ENCODE results near the gene HOXC10. TPM values are rescaled to one million over a fixed set of nuclear protein-coding genes. Genes with fewer than 3 reads are reported as not detected.

Gene HOXC10
- total RNA-seq, 2 donors from 2014 or later = not detected

GRCh38 chr12:54007538-54008259 is 22.8 kb downstream of the HOXC10 start:
- intact Hi-C loops (cut with DNase I, micrococcal nuclease) = loop anchor here (5.0 kb wide), 2 partner anchors 185 to 190 kb away; no protein-coding TSS in a partner anchor
- DNase-seq (no peak), ATAC-seq (no peak)

GRCh38 chr12:54008260-54008552 is 23.3 kb downstream of the HOXC10 start:
- ATAC-seq = no peak
- DNase-seq = no peak
- intact Hi-C loops (cut with DNase I, micrococcal nuclease) = loop anchor here (5.0 kb wide), 2 partner anchors 184 to 189 kb away; no protein-coding TSS in a partner anchor

DNA sequence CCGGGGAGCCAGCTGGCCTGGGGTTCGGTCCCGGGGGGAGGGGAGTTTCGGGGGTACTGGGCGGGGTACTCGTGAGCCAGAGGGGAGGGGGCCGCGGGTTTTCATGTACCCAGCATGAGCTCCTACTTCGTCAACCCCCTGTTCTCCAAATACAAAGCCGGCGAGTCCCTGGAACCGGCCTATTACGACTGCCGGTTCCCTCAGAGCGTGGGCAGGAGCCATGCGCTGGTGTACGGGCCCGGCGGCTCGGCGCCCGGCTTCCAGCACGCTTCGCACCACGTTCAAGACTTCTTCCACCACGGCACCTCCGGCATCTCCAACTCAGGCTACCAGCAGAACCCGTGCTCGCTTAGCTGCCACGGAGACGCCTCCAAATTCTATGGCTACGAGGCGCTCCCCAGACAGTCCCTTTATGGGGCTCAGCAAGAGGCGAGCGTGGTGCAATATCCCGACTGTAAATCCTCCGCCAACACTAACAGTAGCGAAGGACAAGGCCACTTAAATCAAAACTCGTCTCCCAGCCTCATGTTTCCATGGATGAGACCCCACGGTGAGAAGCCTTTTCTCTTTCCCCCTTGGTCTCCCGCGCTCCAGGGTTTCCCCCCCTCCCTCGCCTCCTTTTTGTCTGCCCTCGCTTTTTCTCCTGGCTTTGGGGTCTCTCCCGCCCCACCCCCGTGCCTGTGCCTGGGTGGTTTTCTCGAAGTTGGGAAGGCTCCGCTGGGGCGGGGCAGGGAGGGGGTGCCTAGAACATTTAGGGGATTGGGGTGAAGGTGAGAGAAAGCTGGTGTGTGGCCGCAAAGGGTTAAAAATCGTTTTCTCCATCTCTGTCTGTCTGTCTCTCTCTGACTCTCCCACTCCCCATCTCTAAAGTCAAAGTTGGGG is 24.5 kb downstream of the HOXC10 start:
- ATAC-seq = no peak

GRCh38 chr12:54010053-54010971 is 25.4 kb downstream of the HOXC10 start:
- ATAC-seq (no peak), DNase-seq (no peak)
- intact Hi-C loops (cut with DNase I, micrococcal nuclease) = no loop called here

More for the DNA sequence above, 24.5 kb downstream of the HOXC10 start:
- intact Hi-C loops (cut with DNase I, micrococcal nuclease) = loop anchor here (5.0 kb wide), 2 partner anchors 183 to 188 kb away; no protein-coding TSS in a partner anchor
- DNase-seq = no peak

- intact Hi-C loops (cut with DNase I, micrococcal nuclease) = no loop called here
- no peak for DNase-seq
These were observed 26.2 kb downstream of the HOXC10 start for GRCh38 chr12:54010972-54011664.

GRCh38 chr12:54011665-54012532 is 27.0 kb downstream of the HOXC10 start:
- no peak for DNase-seq
- intact Hi-C loops (cut with DNase I, micrococcal nuclease) = no loop called here

More at GRCh38 chr12:54010972-54011664, 26.2 kb downstream of the HOXC10 start:
- ATAC-seq = peak; percentile 52

GRCh38 chr12:54012631-54013409 is 27.9 kb downstream of the HOXC10 start:
- DNase-seq (no peak), ATAC-seq (no peak)
- intact Hi-C loops (cut with DNase I, micrococcal nuclease) = no loop called here

More at GRCh38 chr12:54011665-54012532, 27.0 kb downstream of the HOXC10 start:
- ATAC-seq = no peak

GRCh38 chr12:54014377-54015017 is 29.6 kb downstream of the HOXC10 start:
- DNase-seq = no peak
- no peak for ATAC-seq
- intact Hi-C loops (cut with DNase I, micrococcal nuclease) = no loop called here

GRCh38 chr12:54015018-54015931 is 30.3 kb downstream of the HOXC10 start:
- intact Hi-C loops (cut with DNase I, micrococcal nuclease) = no loop called here
- DNase-seq = no peak
- ATAC-seq = no peak

DNA sequence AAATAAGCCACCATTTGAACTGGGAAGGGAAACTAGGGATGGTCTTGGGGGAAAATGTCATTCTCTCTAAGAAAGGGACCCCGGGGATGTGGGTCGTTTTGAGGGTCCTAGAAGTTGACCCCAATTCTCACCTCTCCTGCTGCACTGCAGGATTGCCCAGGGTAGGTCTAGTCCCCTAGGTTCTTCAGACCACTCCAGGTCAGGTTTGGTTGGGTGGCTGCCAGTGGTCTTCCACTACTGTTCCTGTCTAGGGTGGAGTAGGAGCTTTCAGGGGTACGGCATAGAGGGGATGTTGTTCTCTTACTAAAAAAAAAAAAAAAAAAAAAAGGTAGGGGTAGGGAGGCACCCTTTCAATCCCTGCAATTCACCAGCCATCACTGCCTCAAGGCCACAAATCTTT is 31.1 kb downstream of the HOXC10 start:
- ATAC-seq (no peak), DNase-seq (no peak)
- intact Hi-C loops (cut with DNase I, micrococcal nuclease) = no loop called here

DNA sequence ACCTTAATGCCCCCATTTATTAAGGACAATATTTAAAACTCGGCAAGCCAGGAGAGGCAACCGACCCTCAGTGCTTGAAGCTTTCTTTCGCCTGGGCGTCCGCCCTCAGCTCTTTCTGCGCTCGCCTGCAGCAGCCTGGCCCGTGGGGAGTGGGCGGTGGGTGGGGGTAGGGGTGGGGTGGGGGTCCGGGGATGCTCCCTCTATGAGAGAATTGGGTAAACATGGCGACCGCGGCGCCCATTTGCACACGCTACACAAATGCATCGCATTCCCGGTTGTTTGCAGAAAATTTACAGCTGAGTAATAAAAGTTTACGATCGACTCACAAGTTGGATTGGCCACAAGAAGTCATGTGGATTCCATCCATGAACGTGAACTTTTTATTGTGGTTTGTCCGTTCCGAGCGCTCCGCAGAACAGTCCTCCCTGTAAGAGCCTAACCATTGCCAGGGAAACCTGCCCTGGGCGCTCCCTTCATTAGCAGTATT is 31.6 kb downstream of the HOXC10 start:
- intact Hi-C loops (cut with DNase I, micrococcal nuclease) = no loop called here
- DNase-seq (no peak), ATAC-seq (peak; percentile 77)

- DNase-seq (no peak), ATAC-seq (peak; percentile 10)
- intact Hi-C loops (cut with DNase I, micrococcal nuclease) = no loop called here
These were observed 32.3 kb downstream of the HOXC10 start for GRCh38 chr12:54017027-54017788.

- intact Hi-C loops (cut with DNase I, micrococcal nuclease) = no loop called here
- ATAC-seq (peak; percentile 53), DNase-seq (peak; percentile 35 to 68)
These were observed 33.0 kb downstream of the HOXC10 start for GRCh38 chr12:54017878-54018467.

DNA sequence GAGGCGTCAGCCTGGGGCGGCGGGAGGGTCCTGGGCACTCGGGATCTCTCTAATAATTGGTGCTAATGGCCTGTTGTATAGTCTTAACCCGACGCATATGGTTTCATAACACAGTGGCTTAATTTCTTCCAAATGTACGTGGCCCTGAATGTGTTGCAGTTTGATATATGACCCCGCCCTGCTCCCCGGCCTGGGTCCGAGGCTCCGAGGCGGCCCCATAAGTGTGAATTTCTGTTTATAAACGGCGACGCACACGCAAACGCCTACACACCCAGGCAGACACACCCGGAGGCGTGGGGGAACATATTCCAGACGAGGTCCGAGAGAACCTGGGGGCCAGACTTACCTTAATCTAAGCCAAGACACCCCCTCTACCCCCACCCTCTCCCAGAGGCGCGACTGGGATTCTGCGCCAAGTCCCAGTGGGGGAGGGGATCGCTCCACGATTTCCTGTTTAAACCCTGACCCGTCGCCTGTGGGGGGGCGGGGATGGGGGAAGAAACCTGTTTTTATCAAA is 33.6 kb downstream of the HOXC10 start:
- intact Hi-C loops (cut with DNase I, micrococcal nuclease) = no loop called here
- DNase-seq = no peak
- no peak for ATAC-seq
